Measurements from ENCODE around the gene ING1. TPM values are rescaled to one million over a fixed set of nuclear protein-coding genes. Genes with fewer than 3 reads are reported as not detected.

Gene ING1
- total and polyA plus RNA-seq, 2 experiments from 2014 or later = 16.5 to 28.6 TPM

GRCh38 chr13:110681868-110682550 is 31.5 kb upstream of the ING1 start:
- no peak for TF ChIP-seq CTCF (IDR thresholded peaks at IDR 0.05; ENCODE audit: low read depth, low read length)
- no peaks in the 10 kb centered on the region for H3K27me3 ChIP-seq
- DNase-seq (ENCODE audit: low read depth in 1 of 2, low spot score in 1 of 2) = no peak
- H3K36me3 ChIP-seq = peaks cover 35% of the 10 kb centered on the region
- no peak overlapping the region for H3K27ac ChIP-seq
- H3K9me3 ChIP-seq (ENCODE audit: low read depth) = no peaks in the 10 kb centered on the region
- no peaks in the 10 kb centered on the region for H3K4me1 ChIP-seq (ENCODE audit: low read depth)
- H3K4me3 ChIP-seq = no peak overlapping the region

DNA sequence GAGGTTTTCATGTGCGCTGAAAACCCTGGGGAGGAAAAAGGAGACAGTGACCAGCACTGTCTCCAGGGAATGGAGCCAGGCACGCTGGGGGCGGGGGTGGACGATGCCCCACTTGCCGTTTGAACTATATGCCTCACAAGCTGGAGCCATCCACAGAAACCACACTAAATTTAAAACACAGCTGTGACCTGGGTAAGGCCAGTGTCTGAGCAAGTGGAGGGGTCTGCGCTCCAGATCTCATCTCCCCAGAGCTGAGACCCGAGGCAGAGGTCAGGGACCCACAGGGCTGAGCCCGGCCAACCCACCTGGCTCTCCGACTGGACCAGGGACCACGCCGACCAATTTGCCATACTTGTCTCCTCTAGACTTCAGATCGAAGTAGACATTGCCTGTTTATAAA is 30.8 kb upstream of the ING1 start:
- H3K36me3 ChIP-seq = peaks cover 42% of the 10 kb centered on the region

DNA sequence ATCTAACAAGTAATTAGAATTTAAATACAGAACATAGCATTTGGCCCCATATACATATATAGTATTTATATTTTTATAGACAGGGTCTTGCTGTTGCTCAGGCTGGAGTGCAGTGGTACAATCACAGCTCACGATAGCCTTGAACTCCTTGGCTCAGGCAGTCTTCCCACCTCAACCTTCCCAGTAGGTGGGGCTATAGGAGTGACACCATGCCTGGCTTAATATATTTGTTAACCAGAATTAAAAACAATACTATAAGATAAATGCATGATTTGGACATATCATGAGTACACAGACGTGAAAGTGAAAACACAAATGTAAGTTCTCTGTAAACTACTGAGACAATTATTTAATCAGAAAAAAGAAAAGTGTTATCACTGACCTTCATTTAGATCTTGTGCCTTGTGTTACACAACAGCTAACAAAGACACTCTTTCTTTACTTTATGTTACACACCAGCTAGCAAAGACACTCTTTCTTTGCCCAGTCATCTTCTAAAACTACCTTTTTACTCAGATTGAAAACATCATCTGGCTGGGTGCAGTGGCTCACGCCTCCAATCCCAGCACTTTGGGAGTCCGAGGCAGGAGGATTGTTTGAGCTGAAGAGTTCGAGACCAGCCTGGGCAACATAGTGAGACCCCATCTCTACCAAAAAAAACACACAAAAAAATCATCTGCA is 30.2 kb upstream of the ING1 start:
- peak; percentile 6 to 28 for DNase-seq (ENCODE audit: low read depth in 1 of 2, low spot score in 1 of 2)
- Histone ChIP-seq H3K4me3 (no peak overlapping the region), H3K27ac (no peak overlapping the region), H3K9me3 (ENCODE audit: low read depth) (no peaks in the 10 kb centered on the region), H3K4me1 (ENCODE audit: low read depth) (no peaks in the 10 kb centered on the region), H3K27me3 (no peaks in the 10 kb centered on the region), H3K36me3 (peaks cover 46% of the 10 kb centered on the region)
- peak; percentile 37 for TF ChIP-seq CTCF (IDR thresholded peaks at IDR 0.05; ENCODE audit: low read depth, low read length)

More for the DNA sequence above, 30.8 kb upstream of the ING1 start:
- H3K4me3 ChIP-seq = no peak overlapping the region
- no peak for TF ChIP-seq CTCF (IDR thresholded peaks at IDR 0.05; ENCODE audit: low read depth, low read length)
- DNase-seq (ENCODE audit: low read depth in 1 of 2, low spot score in 1 of 2) = no peak
- no peaks in the 10 kb centered on the region for H3K27me3 ChIP-seq
- H3K9me3 ChIP-seq (ENCODE audit: low read depth) = no peaks in the 10 kb centered on the region
- no peak overlapping the region for H3K27ac ChIP-seq
- H3K4me1 ChIP-seq (ENCODE audit: low read depth) = no peaks in the 10 kb centered on the region

- no peaks in the 10 kb centered on the region for H3K4me1 ChIP-seq (ENCODE audit: low read depth)
- H3K27me3 ChIP-seq = no peaks in the 10 kb centered on the region
- H3K4me3 ChIP-seq = no peak overlapping the region
- no peaks in the 10 kb centered on the region for H3K9me3 ChIP-seq (ENCODE audit: low read depth)
- no peak for DNase-seq (ENCODE audit: low read depth in 1 of 2, low spot score in 1 of 2)
- TF ChIP-seq CTCF (IDR thresholded peaks at IDR 0.05; ENCODE audit: low read depth, low read length) = no peak
- H3K36me3 ChIP-seq = peaks cover 46% of the 10 kb centered on the region
- H3K27ac ChIP-seq = no peak overlapping the region
Measured at GRCh38 chr13:110683921-110684320, 29.6 kb upstream of the ING1 start.

DNA sequence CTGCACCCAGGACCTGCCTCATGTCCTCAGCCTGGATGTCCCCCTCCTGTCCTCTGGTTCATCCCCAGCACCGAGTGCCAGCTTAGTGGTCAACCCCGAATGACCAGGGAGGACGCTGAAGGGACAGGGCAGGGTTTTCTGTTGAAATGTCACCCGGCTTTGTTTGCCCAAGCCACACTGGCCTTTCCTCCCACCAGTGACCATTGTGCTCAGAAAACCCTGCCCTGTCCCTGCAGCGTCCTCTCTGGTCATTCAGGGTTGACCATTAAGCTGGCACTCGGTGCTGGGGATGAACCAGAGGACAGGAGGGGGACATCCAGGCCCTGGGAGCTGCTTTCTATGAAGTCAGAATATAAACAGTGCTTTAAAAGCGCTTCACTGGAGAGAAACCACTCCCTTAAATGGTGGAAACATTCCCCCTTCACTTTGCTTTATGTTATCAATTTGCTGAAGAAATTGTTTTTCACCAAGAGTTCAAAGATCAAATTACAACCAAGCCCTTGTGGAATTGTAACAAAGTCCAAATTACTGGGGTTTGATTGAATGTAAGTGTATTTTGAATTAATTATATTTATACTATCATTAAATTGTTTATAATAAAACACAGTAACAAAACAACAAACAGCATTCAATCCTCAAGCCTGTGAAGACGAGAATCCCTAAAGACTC is 29.0 kb upstream of the ING1 start:
- peaks cover 46% of the 10 kb centered on the region for H3K36me3 ChIP-seq

More for the DNA sequence above, 29.0 kb upstream of the ING1 start:
- Histone ChIP-seq H3K27me3 (no peaks in the 10 kb centered on the region), H3K27ac (no peak overlapping the region), H3K9me3 (ENCODE audit: low read depth) (no peaks in the 10 kb centered on the region), H3K4me1 (ENCODE audit: low read depth) (no peaks in the 10 kb centered on the region), H3K4me3 (no peak overlapping the region)
- DNase-seq (ENCODE audit: low read depth in 1 of 2, low spot score in 1 of 2) = no peak
- no peak for TF ChIP-seq CTCF (IDR thresholded peaks at IDR 0.05; ENCODE audit: low read depth, low read length)

Measured in cardiac muscle cell (in vitro differentiated cells and primary cell).